ENCODE results near the gene DRD1. TPM values are rescaled to one million over a fixed set of nuclear protein-coding genes. Genes with fewer than 3 reads are reported as not detected.

The DRD1 gene
- total and polyA plus RNA-seq, 8 donors = 0.04 to 0.21 (median 0.06) TPM; not detected in 3

- DNase-seq (no peak), FAIRE-seq (no peak), ATAC-seq (no peak)
- Histone ChIP-seq H3K4me3 (no peak overlapping the region), H3K4me1 (no peaks in the 10 kb centered on the region), H3K27ac (no peak overlapping the region), H3K27me3 (no peaks in the 10 kb centered on the region), H3K9me3 (no peaks in the 10 kb centered on the region), H3K36me3 (no peaks in the 10 kb centered on the region)
- intact Hi-C loops (cut with DNase I) = no loop called here
- TF ChIP-seq, protein P1, sequence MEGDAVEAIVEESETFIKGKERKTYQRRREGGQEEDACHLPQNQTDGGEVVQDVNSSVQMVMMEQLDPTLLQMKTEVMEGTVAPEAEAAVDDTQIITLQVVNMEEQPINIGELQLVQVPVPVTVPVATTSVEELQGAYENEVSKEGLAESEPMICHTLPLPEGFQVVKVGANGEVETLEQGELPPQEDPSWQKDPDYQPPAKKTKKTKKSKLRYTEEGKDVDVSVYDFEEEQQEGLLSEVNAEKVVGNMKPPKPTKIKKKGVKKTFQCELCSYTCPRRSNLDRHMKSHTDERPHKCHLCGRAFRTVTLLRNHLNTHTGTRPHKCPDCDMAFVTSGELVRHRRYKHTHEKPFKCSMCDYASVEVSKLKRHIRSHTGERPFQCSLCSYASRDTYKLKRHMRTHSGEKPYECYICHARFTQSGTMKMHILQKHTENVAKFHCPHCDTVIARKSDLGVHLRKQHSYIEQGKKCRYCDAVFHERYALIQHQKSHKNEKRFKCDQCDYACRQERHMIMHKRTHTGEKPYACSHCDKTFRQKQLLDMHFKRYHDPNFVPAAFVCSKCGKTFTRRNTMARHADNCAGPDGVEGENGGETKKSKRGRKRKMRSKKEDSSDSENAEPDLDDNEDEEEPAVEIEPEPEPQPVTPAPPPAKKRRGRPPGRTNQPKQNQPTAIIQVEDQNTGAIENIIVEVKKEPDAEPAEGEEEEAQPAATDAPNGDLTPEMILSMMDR (IDR thresholded peaks at IDR 0.05) = no peak
- 74 to 77% methylated on average over 5 of the region's 5 CpGs for WGBS, 2 donors
These were observed 51.7 kb downstream of the DRD1 start for GRCh38 chr5:175392236-175392635.

DNA sequence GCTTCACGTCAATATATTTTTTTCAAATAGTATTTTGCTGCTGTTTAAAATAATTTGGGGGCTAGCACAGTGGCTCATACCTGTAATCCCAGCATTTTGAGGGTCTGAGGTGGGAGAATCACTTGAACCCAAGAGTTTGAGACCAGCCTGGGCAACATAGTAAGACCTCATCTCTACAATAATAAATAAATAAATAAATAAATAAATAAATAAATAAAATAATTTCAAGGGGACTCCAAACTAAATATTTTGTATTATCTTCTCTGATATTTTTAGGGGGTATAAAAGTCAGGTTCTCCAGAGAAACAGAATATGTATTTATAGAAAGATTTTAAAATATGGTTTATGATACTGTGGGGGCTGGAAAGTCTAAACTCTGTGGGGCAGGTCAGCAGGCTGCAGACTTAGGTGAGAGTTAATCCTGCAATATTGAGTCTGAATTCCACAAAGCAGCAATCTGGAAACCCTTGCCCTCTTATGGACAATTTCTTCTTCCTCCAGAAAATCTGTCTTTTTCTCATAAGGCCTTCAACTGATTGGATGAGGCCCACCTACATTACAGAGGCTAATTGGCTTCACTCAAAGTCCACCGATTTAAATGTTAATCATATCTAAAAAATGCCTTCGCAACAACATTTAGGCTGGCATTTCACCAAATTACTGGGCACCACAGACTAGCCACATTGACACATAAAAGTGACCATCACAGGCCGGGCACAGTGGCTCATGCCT lies 53.5 kb downstream of the DRD1 start:
- H3K27me3 ChIP-seq = no peaks in the 10 kb centered on the region
- 83 to 95% methylated on average over 4 of the region's 4 CpGs for WGBS, 2 donors
- TF ChIP-seq, protein P1 (IDR thresholded peaks at IDR 0.05) = no peak
- H3K4me1 ChIP-seq = no peaks in the 10 kb centered on the region
- H3K36me3 ChIP-seq = no peaks in the 10 kb centered on the region
- no peak overlapping the region for H3K4me3 ChIP-seq
- FAIRE-seq (no peak), DNase-seq (no peak), ATAC-seq (no peak)
- intact Hi-C loops (cut with DNase I) = no loop called here
- no peak overlapping the region for H3K27ac ChIP-seq
- H3K9me3 ChIP-seq = no peaks in the 10 kb centered on the region

Other genes with a start within 250 kb of the DRD1 start
- gene SFXN1, start 34.4 kb upstream of the DRD1 start, total RNA-seq = 10 to 100 TPM in 4 of 6 donors, 1 to 10 TPM in 2; 9.0 to 18.1 (median 12.1) TPM
- 1 to 10 TPM; 4.3 to 6.2 TPM for gene SFXN1, start 34.4 kb upstream of the DRD1 start, polyA plus RNA-seq
- gene HRH2, start 213.9 kb upstream of the DRD1 start, total RNA-seq = 1 to 10 TPM in 2 of 6 donors, under 1 TPM in 4; 0.05 to 1.4 (median 0.63) TPM
- gene HRH2, start 213.9 kb upstream of the DRD1 start, polyA plus RNA-seq = under 1 TPM; 0.34 to 0.42 TPM

Data from pancreas (tissue), 10 donors.